ENCODE measurements around the gene RBBP7. TPM values are rescaled to one million over a fixed set of nuclear protein-coding genes. Genes with fewer than 3 reads are reported as not detected.

The RBBP7 gene
- total and polyA plus RNA-seq, 2 of the 13 experiments (the other 11 are each of a cell fraction or from before 2014, with no cell fraction given) = 89.5 to 145 TPM

DNA sequence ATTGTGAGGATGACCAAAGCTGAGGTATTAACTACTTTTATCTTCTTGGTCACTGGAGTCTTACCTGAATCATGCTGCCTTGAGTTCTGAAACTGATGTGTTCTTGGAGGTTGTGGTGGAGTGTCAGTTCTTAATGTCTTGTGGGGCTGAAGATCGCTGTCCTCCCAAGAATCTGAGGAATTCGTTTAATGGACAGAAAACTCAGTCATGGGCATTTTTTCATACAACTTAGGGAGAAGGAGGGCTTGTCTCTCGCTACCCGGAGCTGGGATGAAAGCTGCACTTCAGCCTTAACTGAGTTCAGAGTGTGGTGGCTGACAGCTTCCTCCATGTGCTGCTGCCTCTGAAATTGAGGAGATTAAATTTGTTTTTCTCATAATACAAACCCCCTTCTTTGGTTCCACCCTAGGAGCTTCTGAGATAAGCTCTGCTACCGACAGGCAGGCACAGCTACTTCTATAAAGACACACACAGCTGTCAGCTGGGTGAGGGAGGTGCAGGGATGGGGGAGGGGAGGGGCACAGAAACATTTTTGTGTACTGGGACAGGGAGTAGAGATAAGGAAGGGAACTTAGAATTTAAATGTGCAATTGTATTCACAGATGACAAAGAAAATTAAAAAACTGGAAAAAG, 30.8 kb downstream of the RBBP7 start:
- no TSS peak for BruUV-seq (replicated peaks)
- Histone ChIP-seq H3K36me3 (replicated peaks in 1 of 2; ENCODE audit: control insufficient read depth in 1 of 2, insufficient read depth in 2 of 2, low read length in 2 of 2) (peaks cover 2 to 45% of the 10 kb centered on the region in 2 experiments; a peak in 4 of 5 replicates), H2AFZ (ENCODE audit: low read length) (no peak overlapping the region), H4K20me1 (ENCODE audit: insufficient read depth, low read length) (no peaks in the 10 kb centered on the region), H3K27ac (ENCODE audit: extremely low read length, insufficient read depth, low read length) (no peak overlapping the region), H3K9me3 (ENCODE audit: low read length) (no peaks in the 10 kb centered on the region), H3K4me1 (ENCODE audit: insufficient read depth, low read length) (no peaks in the 10 kb centered on the region), H3K4me3 (replicated peaks in 1 of 3; ENCODE audit: insufficient read depth in 1 of 3, low read depth in 2 of 3, low read length in 3 of 3) (no peak overlapping the region), H3K9ac (ENCODE audit: insufficient read depth, low read depth, low read length) (no peak overlapping the region), H3K27me3 (ENCODE audit: control insufficient read depth in 1 of 2, insufficient read depth in 2 of 2, low read length in 2 of 2) (no peaks in the 10 kb centered on the region), H3K79me2 (ENCODE audit: insufficient read depth, low read length) (no peaks in the 10 kb centered on the region), H3K4me2 (ENCODE audit: low read depth, low read length) (no peak overlapping the region)
- no peak for TF ChIP-seq ONECUT2 (CRISPR knock-in tag; IDR thresholded peaks at IDR 0.05)
- no peak for TF ChIP-seq U2AF2 (IDR thresholded peaks at IDR 0.05; ENCODE audit: low read depth, low read length)
- TF ChIP-seq SRSF1 (optimal IDR thresholded peaks at IDR 0.05; ENCODE audit: low read depth, low read length) = no peak
- TF ChIP-seq, protein P1, sequence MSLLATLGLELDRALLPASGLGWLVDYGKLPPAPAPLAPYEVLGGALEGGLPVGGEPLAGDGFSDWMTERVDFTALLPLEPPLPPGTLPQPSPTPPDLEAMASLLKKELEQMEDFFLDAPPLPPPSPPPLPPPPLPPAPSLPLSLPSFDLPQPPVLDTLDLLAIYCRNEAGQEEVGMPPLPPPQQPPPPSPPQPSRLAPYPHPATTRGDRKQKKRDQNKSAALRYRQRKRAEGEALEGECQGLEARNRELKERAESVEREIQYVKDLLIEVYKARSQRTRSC (CRISPR knock-in tag; IDR thresholded peaks at IDR 0.05; ENCODE audit: low read depth) = no peak
- no peak for TF ChIP-seq ZFYVE20 (CRISPR knock-in tag; IDR thresholded peaks at IDR 0.05; ENCODE audit: borderline replicate concordance, low read depth)
- TF ChIP-seq ZNF788 (CRISPR knock-in tag; IDR thresholded peaks at IDR 0.05; ENCODE audit: borderline replicate concordance) = no peak
- TF ChIP-seq NFRKB (IDR thresholded peaks at IDR 0.05) = no peak
- no peak for TF ChIP-seq ZNF367 (CRISPR knock-in tag; IDR thresholded peaks at IDR 0.05; ENCODE audit: borderline replicate concordance)
- TF ChIP-seq NFYB (CRISPR knock-in tag; IDR thresholded peaks at IDR 0.05) = no peak
- no peak for TF ChIP-seq MAFF (IDR thresholded peaks at IDR 0.05; ENCODE audit: low read depth, low read length)
- no peak for TF ChIP-seq HNRNPH1 (optimal IDR thresholded peaks at IDR 0.05; ENCODE audit: low read depth, low read length)
- no peak for TF ChIP-seq ZNF460 (CRISPR knock-in tag; IDR thresholded peaks at IDR 0.05; ENCODE audit: borderline replicate concordance)
- TF ChIP-seq, protein P2, sequence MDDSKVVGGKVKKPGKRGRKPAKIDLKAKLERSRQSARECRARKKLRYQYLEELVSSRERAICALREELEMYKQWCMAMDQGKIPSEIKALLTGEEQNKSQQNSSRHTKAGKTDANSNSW (CRISPR knock-in tag; IDR thresholded peaks at IDR 0.05; ENCODE audit: borderline replicate concordance) = no peak
- no peak for TF ChIP-seq ZNF547 (CRISPR knock-in tag; IDR thresholded peaks at IDR 0.05)
- TF ChIP-seq ZFX (CRISPR knock-in tag; IDR thresholded peaks at IDR 0.05; ENCODE audit: low read depth) = no peak
- TF ChIP-seq, protein P3, sequence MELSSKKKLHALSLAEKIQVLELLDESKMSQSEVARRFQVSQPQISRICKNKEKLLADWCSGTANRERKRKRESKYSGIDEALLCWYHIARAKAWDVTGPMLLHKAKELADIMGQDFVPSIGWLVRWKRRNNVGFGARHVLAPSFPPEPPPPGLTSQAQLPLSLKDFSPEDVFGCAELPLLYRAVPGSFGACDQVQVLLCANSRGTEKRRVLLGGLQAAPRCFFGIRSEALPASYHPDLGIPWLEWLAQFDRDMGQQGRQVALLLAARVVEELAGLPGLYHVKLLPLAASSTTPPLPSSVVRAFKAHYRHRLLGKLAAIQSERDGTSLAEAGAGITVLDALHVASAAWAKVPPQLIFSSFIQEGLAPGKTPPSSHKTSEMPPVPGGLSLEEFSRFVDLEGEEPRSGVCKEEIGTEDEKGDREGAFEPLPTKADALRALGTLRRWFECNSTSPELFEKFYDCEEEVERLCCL (CRISPR knock-in tag; IDR thresholded peaks at IDR 0.05; ENCODE audit: borderline replicate concordance) = no peak
- TF ChIP-seq ZNF234 (CRISPR knock-in tag; conservative IDR thresholded peaks at IDR 0.05) = no peak
- no peak for TF ChIP-seq EED (CRISPR knock-in tag; IDR thresholded peaks at IDR 0.05)
- ChIA-PET POLR2A (no interaction called here), CTCF (ENCODE audit: low intra/inter-chr PET ratio, low total read pairs) (no interaction called here)
- in situ Hi-C loops (cut with HindIII; ENCODE audit: extremely low pct_ligation_motif_present, low pct_unique_long_range_greater_than_20kb) = no loop called here
- 97% methylated on average over 5 of the region's 5 CpGs for WGBS (ENCODE audit: low lambda C conversion rate)
- DNase-seq (ENCODE audit: low spot score) = no peak
- FAIRE-seq = no peak
- no peak for ATAC-seq
- intact Hi-C loops (cut with micrococcal nuclease; ENCODE audit: unreplicated experiment) = no loop called here

All from HepG2 (cell line).